K562 (cell line): ENCODE results near the gene HECW1. TPM values are rescaled to one million over a fixed set of nuclear protein-coding genes. Genes with fewer than 3 reads are reported as not detected.

ENCODE experiments used
- ATAC-seq: fragments of 200-7000 bp; cut with Tn5 transposase; 3 replicates; pipeline ENCODE4 v1.9.1; 2020; ENCODE audit warnings: moderate library complexity
- BruUV-seq: library from RNA; stranded (reverse); fragments of 400-500 nt; replicated peaks from 2 replicates; lab custom pipeline; 2021; lab: Mats Ljungman, UMichigan
- CTCF ChIA-PET: fragments of 300-600 bp; formaldehyde crosslinking; extraction: SDS; loops from one replicate; lab custom pipeline; 2021; ENCODE audit warnings: low intra/inter-chr PET ratio; lab: Yijun Ruan, JAX
- POLR2A ChIA-PET: fragments of 300-600, 350-650 bp; sonication (Branson Sonifier 250); formaldehyde crosslinking; extraction: SDS; loops from one replicate; lab custom pipeline; 2021; ENCODE audit warnings: antibody characterized with exemption, inconsistent platforms; lab: Yijun Ruan, JAX
- DNase-seq, 4 experiments: peaks; one replicate each; pipeline versions ENCODE4 v3.0.0 to v3.0.0-alpha.2; 2011 to 2018; ENCODE audit warnings: low spot score in 3 of 4, mixed read lengths in 3 of 4; ENCODE audit errors: extremely low read depth in 1 of 4
- FAIRE-seq: peaks from 2 replicates; lab custom pipeline; 2011; peaks lifted over from hg19 to GRCh38; lab: Jason Lieb, UNC
- H2AFZ ChIP-seq: 2 replicates; pipeline ENCODE4 v1.6.0; 2011; ENCODE audit warnings: low read depth, low read length, control low read depth, inconsistent platforms
- H3K27ac ChIP-seq: fragments of 200-600 bp; 3 replicates; pipeline ENCODE4 v1.8.0; 2011; ENCODE audit warnings: low read depth, mild to moderate bottlenecking, control low read depth, inconsistent platforms, low read length, moderate library complexity, mixed read lengths; ENCODE audit errors: extremely low read depth
- H3K27me3 ChIP-seq, 2 experiments: fragments of 300-600 bp in 1 of 2; 2 replicates in 1 of 2; 3 replicates in 1 of 2; pipeline versions ENCODE4 v1.6.0 to v1.8.0; 2011; ENCODE audit warnings: inconsistent platforms in 2 of 2, low read length in 2 of 2, mild to moderate bottlenecking in 1 of 2, mixed read lengths in 1 of 2, moderate library complexity in 1 of 2; ENCODE audit not compliant: control insufficient read depth in 2 of 2, insufficient read depth in 2 of 2
- H3K36me3 ChIP-seq: fragments of 300-600 bp; 3 replicates; pipeline ENCODE4 v1.8.0; 2011; ENCODE audit warnings: mild to moderate bottlenecking, low read length, inconsistent platforms; ENCODE audit not compliant: control insufficient read depth, insufficient read depth
- H3K4me1 ChIP-seq, 2 experiments: fragments of 200-600 bp in 1 of 2; replicated peaks in 1 of 2; 2 replicates in 1 of 2; 3 replicates in 1 of 2; pipeline versions ENCODE4 v1.5.1 to v1.8.0; 2011; ENCODE audit warnings: inconsistent platforms in 2 of 2, low read length in 2 of 2, mild to moderate bottlenecking in 1 of 2, mixed read lengths in 1 of 2, moderate library complexity in 1 of 2; ENCODE audit not compliant: control insufficient read depth in 2 of 2, insufficient read depth in 2 of 2
- H3K4me2 ChIP-seq: 2 replicates; pipeline ENCODE4 v1.6.1; 2011; ENCODE audit warnings: low read length, control low read depth, inconsistent platforms, mixed read lengths; ENCODE audit not compliant: insufficient read depth
- H3K4me3 ChIP-seq: fragments of 200-600 bp; sonication (generic), shearing (Covaris generic); 2 replicates; pipeline ENCODE4 v1.5.1; 2016; ENCODE audit warnings: control low read depth, inconsistent platforms
- H3K79me2 ChIP-seq: fragments of 200-600 bp; 3 replicates; pipeline ENCODE4 v1.8.0; 2011; ENCODE audit warnings: low read length, inconsistent platforms; ENCODE audit not compliant: control insufficient read depth, insufficient read depth
- H3K9ac ChIP-seq, 2 experiments: 2 replicates each; pipeline versions ENCODE4 v1.6.0 to v1.6.1; 2011; ENCODE audit warnings: low read depth in 2 of 2, low read length in 2 of 2, control low read depth in 1 of 2, inconsistent platforms in 1 of 2, mild to moderate bottlenecking in 1 of 2, mixed read lengths in 1 of 2; ENCODE audit not compliant: insufficient read depth in 1 of 2
- H3K9me1 ChIP-seq: one replicate; pipeline ENCODE4 v1.6.0; 2011; ENCODE audit warnings: inconsistent platforms, mild to moderate bottlenecking, low read length, moderate library complexity; ENCODE audit not compliant: control insufficient read depth, insufficient read depth
- H3K9me3 ChIP-seq: replicated peaks from 2 replicates; pipeline ENCODE4 v1.5.1; 2011; ENCODE audit warnings: low read depth, low read length, inconsistent platforms; ENCODE audit not compliant: control insufficient read depth, insufficient read depth
- H4K20me1 ChIP-seq: replicated peaks from 2 replicates; pipeline ENCODE4 v1.6.1; 2011; ENCODE audit warnings: low read length, inconsistent platforms, mixed read lengths; ENCODE audit not compliant: control insufficient read depth, insufficient read depth
- CREBBP ChIP-seq: IDR thresholded peaks from one replicate; pipeline ENCODE4 v1.6.1; 2012; ENCODE audit warnings: low read depth, mild to moderate bottlenecking, control low read depth, inconsistent platforms, low read length
- FOXP4 ChIP-seq: sonication (generic); formaldehyde crosslinking; IDR thresholded peaks from 2 replicates; pipeline ENCODE4 v1.8.0; 2022; ENCODE audit warnings: mild to moderate bottlenecking, missing genetic modification reagents, borderline replicate concordance
- MCM2 ChIP-seq: fragments of 450-650 bp; IDR thresholded peaks from 2 replicates; pipeline ENCODE4 v1.6.1; 2017; ENCODE audit warnings: low read depth, mild to moderate bottlenecking
- MNT ChIP-seq, 2 experiments: fragments of 450-650 bp; conservative IDR thresholded peaks; 2 replicates each; pipeline ENCODE4 v1.6.1; 2017; ENCODE audit warnings: mild to moderate bottlenecking in 2 of 2, moderate library complexity in 2 of 2
- SREBF1 ChIP-seq: fragments of 150-350 bp; IDR thresholded peaks from 2 replicates; pipeline ENCODE4 v1.6.1; 2014; ENCODE audit warnings: antibody characterized with exemption, low read depth, low read length, borderline replicate concordance
- TOE1 ChIP-seq, 2 experiments: fragments of 450-650 bp in 1 of 2; sonication (generic) in 1 of 2; formaldehyde crosslinking in 1 of 2; IDR thresholded peaks; 2 replicates each; pipeline versions ENCODE4 v1.7.1 to v1.8.0; 2016 to 2022; ENCODE audit warnings: borderline replicate concordance in 2 of 2, mild to moderate bottlenecking in 2 of 2, antibody characterized with exemption in 1 of 2, inconsistent platforms in 1 of 2, low read depth in 1 of 2, missing genetic modification reagents in 1 of 2, moderate library complexity in 1 of 2
- ZNF609 ChIP-seq: sonication (generic); formaldehyde crosslinking; IDR thresholded peaks from 2 replicates; pipeline ENCODE4 v1.8.1; 2023; ENCODE audit warnings: missing genetic modification reagents, mild to moderate bottlenecking, borderline replicate concordance
- WGBS: fragments of 100-300 bp; shearing (Covaris generic); methylation state at CpG from one replicate; pipeline ENCODE4 v1.1.6; 2016; ENCODE audit warnings: low coverage, mixed read lengths; ENCODE audit not compliant: insufficient coverage; ENCODE audit errors: missing lambda C conversion rate; 5-methylcytosine and 5-hydroxymethylcytosine counted together
- in situ Hi-C: fragments of 300-500 bp; cut with MboI; formaldehyde crosslinking; loops from 4 replicates; pipeline ENCODE4 v1.15.0; 2018; ENCODE audit warnings: inconsistent platforms, mixed read lengths
- intact Hi-C: fragments of 100-400 bp; cut with micrococcal nuclease; formaldehyde crosslinking; loops from 2 replicates; pipeline ENCODE4 v1.14.2; 2022
- polyA plus RNA-seq, 8 experiments: library from polyadenylated mRNA; depleted of rRNA in 4 of 8; stranded (reverse) in 5 of 8; unstranded in 3 of 8; fragments of >200 nt; fragmentation: Nextera tagmentation in 2 of 8; fragmentation: Illumina TruSeq in 1 of 8; extraction: Ambion mirVana in 2 of 8; extraction: Trizol in 1 of 8; gene quantifications; 2 replicates each; pipeline versions ENCODE4 v1.2.1 to v1.2.3, GENCODE V29; 2011 to 2014; ENCODE audit warnings: inconsistent platforms in 1 of 8, missing spikeins in 1 of 8
- total RNA-seq, 7 experiments: library from RNA; depleted of rRNA in 6 of 7; stranded (reverse); fragments of >200 nt in 6 of 7; fragmentation: Illumina TruSeq in 2 of 7; extraction: Trizol in 2 of 7; gene quantifications; 2 replicates each; pipeline versions ENCODE4 v1.2.1 to v1.2.3, GENCODE V29; 2011 to 2021; ENCODE audit warnings: low replicate concordance in 1 of 7
- TF ChIP-seq, protein P1 (sequence below): conservative IDR thresholded peaks from 2 replicates; pipeline ENCODE4 v1.6.1; 2011; ENCODE audit warnings: low read depth, mild to moderate bottlenecking, low read length; ENCODE audit not compliant: control insufficient read depth
- TF ChIP-seq, protein P2 (sequence below): fragments of 250-450 bp; sonication (Bioruptor Pico); IDR thresholded peaks from 2 replicates; pipeline ENCODE4 v1.5.0; 2021

Gene HECW1
- total and polyA plus RNA-seq, 9 of the 15 experiments (the other 6 are each of a cell fraction or from before 2014, with no cell fraction given), result 0.07 to 0.31 (median 0.13) TPM; not detected in 4

DNA sequence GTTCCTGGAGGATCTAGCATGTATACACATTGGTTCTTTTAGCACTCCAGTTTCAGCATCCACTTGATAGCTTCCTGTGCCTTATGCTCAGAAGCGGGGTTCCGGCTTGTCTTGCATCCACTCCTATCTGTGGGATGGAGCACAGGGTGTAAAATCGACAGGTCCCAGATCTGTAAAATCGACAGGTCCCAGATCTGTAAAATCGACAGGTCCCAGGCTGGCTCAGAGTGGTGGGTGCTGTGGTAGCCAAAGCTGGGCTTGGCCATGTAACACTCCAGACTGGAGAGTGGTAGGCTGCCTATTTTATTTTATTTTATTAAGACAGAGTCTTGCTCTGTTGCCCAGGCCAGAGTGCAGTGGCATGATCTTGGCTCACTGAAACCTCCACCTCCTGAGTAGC is 30.3 kb downstream of the HECW1 start:
- ChIA-PET POLR2A (interaction anchor here (0.5 to 1.5 kb wide), 2 partner anchors 10 to 1200 kb away, joined by 3 to 7 read pairs; no protein-coding TSS in a partner anchor), CTCF (no interaction called here)
- BruUV-seq, result no TSS peak
- DNase-seq, result no peak
- no peaks in the 10 kb centered on the region for H3K9me3 ChIP-seq
- H3K4me1 ChIP-seq, result no peaks in the 10 kb centered on the region
- H4K20me1 ChIP-seq, result no peaks in the 10 kb centered on the region
- 1% methylated on average over 5 of the region's 5 CpGs for WGBS
- no peaks in the 10 kb centered on the region for H3K9me1 ChIP-seq
- H3K4me2 ChIP-seq, result no peak overlapping the region
- peaks cover 20 to 33% of the 10 kb centered on the region in 2 experiments for H3K27me3 ChIP-seq
- H3K4me3 ChIP-seq, result no peak overlapping the region
- no peak for FAIRE-seq
- H3K79me2 ChIP-seq, result no peaks in the 10 kb centered on the region
- intact Hi-C loops, result no loop called here
- no peak for ATAC-seq
- H3K27ac ChIP-seq, result no peak overlapping the region
- in situ Hi-C loops, result no loop called here
- H2AFZ ChIP-seq, result no peak overlapping the region
- H3K9ac ChIP-seq, result no peak overlapping the region
- no peaks in the 10 kb centered on the region for H3K36me3 ChIP-seq
- no peak for TF ChIP-seq CREBBP
- TF ChIP-seq, protein P1, sequence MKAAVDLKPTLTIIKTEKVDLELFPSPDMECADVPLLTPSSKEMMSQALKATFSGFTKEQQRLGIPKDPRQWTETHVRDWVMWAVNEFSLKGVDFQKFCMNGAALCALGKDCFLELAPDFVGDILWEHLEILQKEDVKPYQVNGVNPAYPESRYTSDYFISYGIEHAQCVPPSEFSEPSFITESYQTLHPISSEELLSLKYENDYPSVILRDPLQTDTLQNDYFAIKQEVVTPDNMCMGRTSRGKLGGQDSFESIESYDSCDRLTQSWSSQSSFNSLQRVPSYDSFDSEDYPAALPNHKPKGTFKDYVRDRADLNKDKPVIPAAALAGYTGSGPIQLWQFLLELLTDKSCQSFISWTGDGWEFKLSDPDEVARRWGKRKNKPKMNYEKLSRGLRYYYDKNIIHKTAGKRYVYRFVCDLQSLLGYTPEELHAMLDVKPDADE, result no peak
- TF ChIP-seq FOXP4 (CRISPR knock-in tag), result no peak
- TF ChIP-seq TOE1 (IDR thresholded peaks at IDR 0.05; ENCODE audit: borderline replicate concordance), result no peak
- no peak for TF ChIP-seq TOE1 (CRISPR knock-in tag; IDR thresholded peaks at IDR 0.05; ENCODE audit: borderline replicate concordance, low read depth)
- TF ChIP-seq, protein P2, sequence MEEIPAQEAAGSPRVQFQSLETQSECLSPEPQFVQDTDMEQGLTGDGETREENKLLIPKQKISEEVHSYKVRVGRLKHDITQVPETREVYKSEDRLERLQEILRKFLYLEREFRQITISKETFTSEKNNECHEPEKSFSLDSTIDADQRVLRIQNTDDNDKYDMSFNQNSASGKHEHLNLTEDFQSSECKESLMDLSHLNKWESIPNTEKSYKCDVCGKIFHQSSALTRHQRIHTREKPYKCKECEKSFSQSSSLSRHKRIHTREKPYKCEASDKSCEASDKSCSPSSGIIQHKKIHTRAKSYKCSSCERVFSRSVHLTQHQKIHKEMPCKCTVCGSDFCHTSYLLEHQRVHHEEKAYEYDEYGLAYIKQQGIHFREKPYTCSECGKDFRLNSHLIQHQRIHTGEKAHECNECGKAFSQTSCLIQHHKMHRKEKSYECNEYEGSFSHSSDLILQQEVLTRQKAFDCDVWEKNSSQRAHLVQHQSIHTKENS, result no peak
- no peak for TF ChIP-seq MNT (conservative IDR thresholded peaks at IDR 0.05)
- no peak for TF ChIP-seq ZNF609
- TF ChIP-seq MCM2, result no peak
- TF ChIP-seq SREBF1, result no peak
